Neural crest cell (in vitro differentiated cells): ENCODE results near the gene PCDH19. TPM values are rescaled to one million over a fixed set of nuclear protein-coding genes. Genes with fewer than 3 reads are reported as not detected.
A peak's percentile ranks its signal among the peaks of the same experiment; 100 is the strongest.

Experiments used
- DNase-seq: peaks from one replicate; pipeline ENCODE4 v3.0.0; 2021; ENCODE audit warnings: low read depth, mixed read lengths, low spot score
- H3K27ac Mint-ChIP-seq: one replicate; pipeline ENCODE4 v1.8.0; 2021; ENCODE audit warnings: mild to moderate bottlenecking, mixed read lengths; ENCODE audit not compliant: unreplicated experiment
- H3K27me3 Mint-ChIP-seq: 2 replicates; pipeline ENCODE4 v1.8.0; 2021; ENCODE audit warnings: low read depth, mild to moderate bottlenecking, mixed read lengths
- H3K36me3 Mint-ChIP-seq: 2 replicates; pipeline ENCODE4 v1.8.0; 2021; ENCODE audit warnings: low read depth, mild to moderate bottlenecking, mixed read lengths
- H3K4me1 Mint-ChIP-seq: 2 replicates; pipeline ENCODE4 v1.8.0; 2021; ENCODE audit warnings: mixed read lengths
- H3K4me3 Mint-ChIP-seq: one replicate; pipeline ENCODE4 v1.8.0; 2021; ENCODE audit warnings: mild to moderate bottlenecking, mixed read lengths
- H3K9me3 Mint-ChIP-seq: 2 replicates; pipeline ENCODE4 v1.8.0; 2021; ENCODE audit warnings: mixed read lengths
- total RNA-seq: library from RNA; stranded (reverse); gene quantifications from 2 replicates; pipeline ENCODE4 v1.2.1, GENCODE V29; 2021
- TF ChIP-seq, protein P1 (sequence below): fragments of 200-600 bp; sonication (generic); conservative IDR thresholded peaks from 2 replicates; pipeline ENCODE4 v1.5.0; 2021; ENCODE audit warnings: antibody characterized with exemption, mild to moderate bottlenecking

PCDH19 gene
- total RNA-seq, 1 donor from 2014 or later: 30.2 TPM

DNA sequence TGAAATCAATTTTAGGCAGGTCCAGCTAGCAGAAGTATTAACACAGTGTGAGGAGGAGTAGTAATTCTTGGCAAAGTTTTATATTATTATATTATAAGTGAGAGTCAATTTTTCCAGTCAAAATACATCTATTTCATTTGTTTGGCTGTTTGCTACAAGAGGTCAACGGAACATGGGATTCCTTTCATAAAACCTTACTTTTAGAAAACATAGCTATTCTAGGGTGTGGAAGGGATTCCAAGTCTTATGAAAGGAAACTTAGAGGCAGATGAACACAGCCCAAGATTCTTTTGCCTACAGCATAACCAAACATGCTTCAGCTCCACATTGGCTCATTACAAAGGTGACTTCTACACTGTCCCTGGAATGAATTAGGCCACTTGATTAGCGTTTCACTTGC lies 29.9 kb upstream of the PCDH19 start:
- peaks cover 11% of the 10 kb centered on the region for H3K4me1 Mint-ChIP-seq
- TF ChIP-seq, protein P1, sequence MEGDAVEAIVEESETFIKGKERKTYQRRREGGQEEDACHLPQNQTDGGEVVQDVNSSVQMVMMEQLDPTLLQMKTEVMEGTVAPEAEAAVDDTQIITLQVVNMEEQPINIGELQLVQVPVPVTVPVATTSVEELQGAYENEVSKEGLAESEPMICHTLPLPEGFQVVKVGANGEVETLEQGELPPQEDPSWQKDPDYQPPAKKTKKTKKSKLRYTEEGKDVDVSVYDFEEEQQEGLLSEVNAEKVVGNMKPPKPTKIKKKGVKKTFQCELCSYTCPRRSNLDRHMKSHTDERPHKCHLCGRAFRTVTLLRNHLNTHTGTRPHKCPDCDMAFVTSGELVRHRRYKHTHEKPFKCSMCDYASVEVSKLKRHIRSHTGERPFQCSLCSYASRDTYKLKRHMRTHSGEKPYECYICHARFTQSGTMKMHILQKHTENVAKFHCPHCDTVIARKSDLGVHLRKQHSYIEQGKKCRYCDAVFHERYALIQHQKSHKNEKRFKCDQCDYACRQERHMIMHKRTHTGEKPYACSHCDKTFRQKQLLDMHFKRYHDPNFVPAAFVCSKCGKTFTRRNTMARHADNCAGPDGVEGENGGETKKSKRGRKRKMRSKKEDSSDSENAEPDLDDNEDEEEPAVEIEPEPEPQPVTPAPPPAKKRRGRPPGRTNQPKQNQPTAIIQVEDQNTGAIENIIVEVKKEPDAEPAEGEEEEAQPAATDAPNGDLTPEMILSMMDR: no peak
- H3K27ac Mint-ChIP-seq: no peak overlapping the region
- no peaks in the 10 kb centered on the region for H3K9me3 Mint-ChIP-seq
- H3K36me3 Mint-ChIP-seq: no peaks in the 10 kb centered on the region
- no peak for DNase-seq
- H3K27me3 Mint-ChIP-seq: peaks cover 8% of the 10 kb centered on the region
- H3K4me3 Mint-ChIP-seq: no peak overlapping the region

DNA sequence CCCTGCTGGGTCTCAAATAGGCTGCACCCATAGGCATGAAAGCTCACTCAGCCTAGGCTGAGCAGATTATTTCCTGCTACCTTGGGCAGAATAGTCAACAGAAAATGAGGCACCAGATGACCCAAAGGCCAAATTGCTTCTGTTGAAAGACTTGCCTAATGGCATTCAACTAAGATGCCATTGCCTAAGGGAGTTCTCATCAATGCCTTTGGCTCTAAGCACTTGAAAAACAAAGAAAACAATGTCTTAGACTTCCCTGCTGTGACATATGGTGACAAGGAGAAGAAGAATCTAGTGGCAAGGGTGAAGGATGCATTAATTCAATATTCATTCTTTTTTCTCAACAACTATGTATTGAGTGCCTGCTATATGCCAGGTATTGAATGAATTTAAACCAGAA lies 25.7 kb upstream of the PCDH19 start:
- TF ChIP-seq, protein P1: no peak
- Mint-ChIP-seq H3K27me3 (peaks cover 10% of the 10 kb centered on the region), H3K9me3 (no peaks in the 10 kb centered on the region), H3K27ac (no peak overlapping the region), H3K4me1 (peaks cover 25% of the 10 kb centered on the region), H3K36me3 (no peaks in the 10 kb centered on the region), H3K4me3 (no peak overlapping the region)
- DNase-seq: no peak

DNA sequence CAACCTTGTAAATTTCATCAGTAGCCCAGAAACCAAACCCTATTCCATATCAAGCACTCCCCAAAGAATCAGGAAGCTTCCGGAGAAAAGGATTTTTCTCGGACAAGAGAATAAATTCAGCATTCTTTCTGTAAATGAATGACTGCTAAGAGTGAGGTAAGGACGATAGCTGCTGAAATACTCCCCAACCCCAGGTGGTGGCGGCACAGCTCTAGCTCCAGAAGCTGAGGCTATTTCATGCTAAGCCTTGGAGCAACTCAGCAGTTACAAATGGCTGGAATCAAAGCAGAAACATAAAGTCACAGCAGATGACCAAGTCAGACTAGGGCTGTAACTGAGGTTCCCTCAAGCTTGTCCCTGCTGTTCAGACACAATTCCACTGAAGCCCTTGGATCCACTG lies 13.9 kb upstream of the PCDH19 start:
- Mint-ChIP-seq H3K27ac (no peak overlapping the region), H3K4me3 (no peak overlapping the region), H3K36me3 (no peaks in the 10 kb centered on the region), H3K27me3 (no peaks in the 10 kb centered on the region), H3K4me1 (peaks cover 2% of the 10 kb centered on the region), H3K9me3 (peaks cover 4% of the 10 kb centered on the region)
- no peak for DNase-seq
- TF ChIP-seq, protein P1: peak; percentile 52

DNA sequence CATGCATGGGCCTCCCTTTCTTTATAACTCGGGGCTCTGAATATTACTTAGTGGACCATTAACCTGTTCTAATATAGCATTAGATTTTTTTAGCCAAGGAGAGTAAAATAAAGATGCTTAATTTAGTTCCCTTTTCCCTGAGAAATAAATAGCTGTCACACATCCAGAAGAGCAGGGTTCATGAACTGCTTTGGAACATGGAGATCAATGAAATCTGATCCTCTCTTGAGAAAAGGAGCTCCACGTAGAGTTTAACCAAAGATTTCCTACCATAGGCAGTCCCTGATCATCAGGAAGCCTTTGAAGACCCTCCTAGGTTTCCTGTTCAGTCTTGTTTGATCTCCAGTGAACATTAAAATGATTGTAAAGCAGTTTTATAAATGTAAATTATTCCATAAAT lies 8.5 kb upstream of the PCDH19 start:
- H3K27me3 Mint-ChIP-seq: peaks cover 8% of the 10 kb centered on the region
- H3K4me1 Mint-ChIP-seq: peaks cover 29% of the 10 kb centered on the region
- no peak overlapping the region for H3K4me3 Mint-ChIP-seq
- TF ChIP-seq, protein P1: no peak
- no peak overlapping the region for H3K27ac Mint-ChIP-seq
- H3K9me3 Mint-ChIP-seq: no peaks in the 10 kb centered on the region
- no peaks in the 10 kb centered on the region for H3K36me3 Mint-ChIP-seq
- no peak for DNase-seq

DNA sequence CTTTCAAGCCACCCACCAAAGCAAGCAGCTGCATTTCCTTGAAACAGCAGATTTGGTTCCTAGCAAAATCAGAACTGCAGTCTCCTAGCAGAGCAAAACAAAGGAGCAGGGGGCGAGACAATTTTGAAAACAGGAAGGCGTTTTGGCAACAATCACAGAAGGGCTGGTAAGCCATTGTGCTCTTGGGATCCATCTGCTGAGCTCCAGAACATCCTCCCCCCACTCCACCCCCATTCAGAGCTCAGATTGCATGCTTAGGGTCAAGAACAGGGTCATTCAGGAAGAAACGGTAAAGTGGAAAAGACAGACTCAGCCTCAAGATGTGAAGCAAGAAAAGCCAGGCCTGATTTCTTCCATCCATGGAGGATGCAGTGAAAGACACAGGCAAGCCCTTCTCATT lies 7.6 kb upstream of the PCDH19 start:
- H3K27ac Mint-ChIP-seq: peak overlapping the region; percentile 95
- TF ChIP-seq, protein P1: no peak
- peaks cover 15% of the 10 kb centered on the region for H3K27me3 Mint-ChIP-seq
- peaks cover 37% of the 10 kb centered on the region for H3K4me1 Mint-ChIP-seq
- H3K9me3 Mint-ChIP-seq: no peaks in the 10 kb centered on the region
- DNase-seq: no peak
- no peak overlapping the region for H3K4me3 Mint-ChIP-seq
- no peaks in the 10 kb centered on the region for H3K36me3 Mint-ChIP-seq

DNA sequence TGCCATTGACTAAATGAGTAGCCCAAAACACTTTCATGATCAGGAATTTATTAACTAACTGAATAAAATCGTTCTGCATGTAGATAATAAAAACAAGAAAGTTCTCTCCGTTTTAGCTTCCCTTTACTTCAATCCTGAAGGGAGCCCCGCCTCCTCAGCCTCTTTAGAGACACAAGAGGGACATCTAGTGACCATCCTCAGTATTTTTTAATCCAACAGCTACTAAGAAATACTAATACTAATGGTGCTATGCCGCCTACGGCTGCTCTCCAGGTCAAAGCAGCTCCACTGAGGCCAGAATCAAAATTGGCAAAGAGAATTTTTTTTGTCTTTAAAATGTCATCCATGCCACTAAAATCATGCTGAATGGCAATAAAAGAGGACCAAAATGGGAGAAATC lies 3.2 kb upstream of the PCDH19 start:
- TF ChIP-seq, protein P1: peak; percentile 86
- Mint-ChIP-seq H3K36me3 (peaks cover 1% of the 10 kb centered on the region), H3K27me3 (peaks cover 56% of the 10 kb centered on the region), H3K27ac (no peak overlapping the region), H3K9me3 (peaks cover under 1% of the 10 kb centered on the region), H3K4me1 (peaks cover 49% of the 10 kb centered on the region), H3K4me3 (peak overlapping the region; percentile 92)
- DNase-seq: peak; percentile 59
